Esophagus squamous epithelium (tissue), 5 donors: ENCODE data around the gene SIN3B. TPM values are rescaled to one million over a fixed set of nuclear protein-coding genes. Genes with fewer than 3 reads are reported as not detected.

ENCODE experiments used
- DNase-seq: peaks from one replicate; lab custom pipeline; 2025; lab: John Stamatoyannopoulos, UW
- H3K27ac ChIP-seq, 4 donors: fragments of 200-600 bp; sonication (generic); one replicate each; pipeline ENCODE4 v1.5.1; 2016 to 2019; ENCODE audit warnings: mild to moderate bottlenecking in 1 of 4
- H3K27me3 ChIP-seq, 4 donors: fragments of 200-600 bp; sonication (generic); 1 replicate in 3 of 4; 2 replicates in 1 of 4; pipeline versions ENCODE4 v1.5.1 to v1.6.0; 2017 to 2021; ENCODE audit warnings: antibody characterized with exemption in 1 of 4
- H3K36me3 ChIP-seq, 3 donors: fragments of 200-600 bp; sonication (generic); one replicate each; pipeline ENCODE4 v1.5.1; 2016 to 2019
- H3K4me1 ChIP-seq, 3 donors: fragments of 200-600 bp; sonication (generic); one replicate each; pipeline ENCODE4 v1.5.1; 2017 to 2019
- H3K4me3 ChIP-seq, 4 donors: fragments of 200-600 bp; sonication (generic); 1 replicate in 3 of 4; 2 replicates in 1 of 4; pipeline ENCODE4 v1.5.1; 2016 to 2019; ENCODE audit warnings: mild to moderate bottlenecking in 2 of 4, moderate library complexity in 1 of 4
- H3K9me3 ChIP-seq, 3 donors: fragments of 200-600 bp; sonication (generic); one replicate each; pipeline ENCODE4 v1.5.1; 2016 to 2019
- CTCF ChIP-seq, 6 experiments: fragments of 450-650 bp in 4 of 6; fragments of 200-600 bp in 2 of 6; sonication (generic) in 2 of 6; IDR thresholded peaks; one replicate each; pipeline ENCODE4 v1.5.1; 2016 to 2019; ENCODE audit warnings: antibody characterized with exemption in 6 of 6, mild to moderate bottlenecking in 4 of 6, moderate library complexity in 4 of 6
- POLR2A ChIP-seq, 4 donors: fragments of 450-650 bp; IDR thresholded peaks; one replicate each; pipeline ENCODE4 v1.6.1; 2017; ENCODE audit warnings: antibody characterized with exemption in 4 of 4, mild to moderate bottlenecking in 4 of 4, moderate library complexity in 3 of 4
- WGBS, 2 donors: methylation state at CpG; one replicate each; pipeline ENCODE4 v1.1.5; 2018; 5-methylcytosine and 5-hydroxymethylcytosine counted together
- intact Hi-C: fragments of 100-400 bp; cut with DNase I; formaldehyde crosslinking; loops from one replicate; pipeline ENCODE4 v1.15.0; 2022
- total RNA-seq, 4 donors: library from RNA; depleted of rRNA; stranded (reverse); fragments of >200 nt; gene quantifications; one replicate each; pipeline ENCODE4 v1.1.0, GENCODE V29; 2016
- donor health status: DM: yes; HTN: yes; CAD: no.

The SIN3B gene
- total RNA-seq, 4 donors from 2014 or later, result 11.2 to 34.7 (median 28.5) TPM

DNA sequence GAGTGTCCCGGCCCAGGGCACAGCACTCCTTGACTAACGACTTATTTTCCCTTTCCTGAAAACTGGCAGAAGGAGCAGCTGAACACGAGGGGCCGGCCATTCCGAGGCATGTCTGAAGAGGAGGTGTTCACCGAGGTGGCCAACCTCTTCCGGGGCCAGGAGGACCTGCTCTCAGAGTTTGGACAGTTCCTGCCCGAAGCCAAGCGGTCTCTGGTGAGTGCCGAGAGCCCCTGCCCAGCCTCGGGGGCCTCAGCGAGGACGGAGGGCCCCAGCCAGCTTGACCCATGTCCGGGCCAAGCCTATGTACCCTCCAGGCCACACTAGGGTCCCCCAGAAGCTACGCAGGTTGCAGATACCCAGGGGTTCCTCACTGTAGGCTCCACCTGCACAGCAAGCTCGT lies 17.7 kb downstream of the SIN3B start:
- WGBS, 2 donors, result 97% methylated on average over 6 of the region's 16 CpGs; no CpG with 5 or more reads in 1 of the 2 donors
- intact Hi-C loops, result no loop called here
- Histone ChIP-seq H3K9me3 (no peaks in the 10 kb centered on the region), H3K27ac (no peak overlapping the region), H3K4me3 (no peak overlapping the region), H3K36me3 (peaks cover 36 to 100% (median 42%) of the 10 kb centered on the region in 3 donors), H3K4me1 (no peaks in the 10 kb centered on the region), H3K27me3 (no peaks in the 10 kb centered on the region)
- DNase-seq, result no peak
- TF ChIP-seq CTCF (IDR thresholded peaks at IDR 0.05), result no peak
- no peak for TF ChIP-seq POLR2A (IDR thresholded peaks at IDR 0.05)

DNA sequence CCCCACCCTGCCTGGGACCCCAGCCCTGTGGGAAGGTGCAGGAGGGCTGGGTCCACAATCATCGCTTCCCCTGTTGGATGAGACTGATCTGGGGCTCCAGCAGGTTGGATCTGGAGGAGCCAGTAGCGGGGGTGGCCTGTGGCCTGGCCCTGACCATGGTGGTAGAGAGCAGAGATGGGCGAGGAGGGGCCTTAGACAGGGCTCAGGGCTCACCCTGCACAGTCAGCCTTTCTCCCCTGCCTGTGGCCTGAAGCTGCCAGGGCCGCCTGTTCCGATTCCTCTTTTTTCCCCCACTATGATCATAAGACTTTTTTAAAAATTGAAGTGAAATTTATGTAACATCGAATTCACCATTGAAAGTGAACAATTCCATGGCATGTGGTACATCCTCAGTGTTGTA lies 18.2 kb downstream of the SIN3B start:
- Histone ChIP-seq H3K36me3 (peaks cover 37 to 100% (median 38%) of the 10 kb centered on the region in 3 donors), H3K27ac (no peak overlapping the region), H3K4me3 (no peak overlapping the region), H3K27me3 (no peaks in the 10 kb centered on the region), H3K9me3 (no peaks in the 10 kb centered on the region), H3K4me1 (no peaks in the 10 kb centered on the region)
- TF ChIP-seq CTCF (IDR thresholded peaks at IDR 0.05), result no peak
- TF ChIP-seq POLR2A (IDR thresholded peaks at IDR 0.05), result no peak
- 84 to 96% methylated on average over 5 of the region's 6 CpGs for WGBS, 2 donors
- DNase-seq, result no peak
- intact Hi-C loops, result no loop called here

DNA sequence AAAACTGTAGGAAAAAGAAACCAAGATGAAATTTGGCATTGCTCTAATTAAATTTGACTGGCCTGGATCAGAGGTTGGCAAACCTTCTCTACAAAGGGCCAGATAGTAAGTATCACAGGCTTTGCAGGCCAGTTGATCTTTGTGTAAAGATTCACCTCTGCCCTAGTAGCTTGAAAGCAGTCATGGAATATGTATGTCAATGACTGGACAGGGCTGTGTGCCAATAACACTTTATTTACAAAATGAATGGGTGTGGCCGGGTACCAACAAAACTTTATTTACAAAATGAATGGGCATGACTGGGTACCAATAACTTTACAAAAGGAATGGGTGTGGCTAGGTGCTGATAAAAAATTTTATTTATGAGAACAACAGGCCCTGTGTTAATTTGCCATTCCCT lies 20.0 kb downstream of the SIN3B start:
- no peak overlapping the region for H3K4me3 ChIP-seq
- 75 to 95% methylated on average over 1 of the region's 1 CpG for WGBS, 2 donors

GRCh38 chr19:16850133-16850532 lies 20.9 kb downstream of the SIN3B start:
- no peaks in the 10 kb centered on the region for H3K4me1 ChIP-seq
- DNase-seq, result no peak
- peaks cover 33 to 100% (median 45%) of the 10 kb centered on the region in 3 donors for H3K36me3 ChIP-seq
- 93 to 96% methylated on average over 3 to 4 of the region's 4 CpGs for WGBS, 2 donors
- H3K27ac ChIP-seq, result no peak overlapping the region
- TF ChIP-seq CTCF (IDR thresholded peaks at IDR 0.05) (no peak), POLR2A (IDR thresholded peaks at IDR 0.05) (no peak)
- H3K4me3 ChIP-seq, result no peak overlapping the region
- intact Hi-C loops, result no loop called here
- H3K27me3 ChIP-seq, result no peaks in the 10 kb centered on the region
- no peaks in the 10 kb centered on the region for H3K9me3 ChIP-seq

More for the DNA sequence above, 20.0 kb downstream of the SIN3B start:
- Histone ChIP-seq H3K9me3 (no peaks in the 10 kb centered on the region), H3K27me3 (no peaks in the 10 kb centered on the region), H3K36me3 (peaks cover 33 to 100% (median 45%) of the 10 kb centered on the region in 3 donors), H3K27ac (no peak overlapping the region), H3K4me1 (no peaks in the 10 kb centered on the region)
- DNase-seq, result no peak
- intact Hi-C loops, result no loop called here
- TF ChIP-seq POLR2A (IDR thresholded peaks at IDR 0.05), result no peak

- Histone ChIP-seq H3K4me1 (no peaks in the 10 kb centered on the region), H3K36me3 (peaks cover 33 to 100% (median 45%) of the 10 kb centered on the region in 3 donors), H3K27ac (no peak overlapping the region), H3K27me3 (no peaks in the 10 kb centered on the region), H3K4me3 (no peak overlapping the region), H3K9me3 (no peaks in the 10 kb centered on the region)
- WGBS, 2 donors, result 100% methylated on average over 6 of the region's 33 CpGs; no CpG with 5 or more reads in 1 of the 2 donors
- intact Hi-C loops, result no loop called here
- no peak for DNase-seq
- TF ChIP-seq POLR2A (IDR thresholded peaks at IDR 0.05), result no peak
Measured at GRCh38 chr19:16851031-16851712, 22.0 kb downstream of the SIN3B start.

GRCh38 chr19:16853066-16853465 lies 23.9 kb downstream of the SIN3B start:
- no peak overlapping the region for H3K27ac ChIP-seq
- intact Hi-C loops, result no loop called here
- no peaks in the 10 kb centered on the region for H3K4me1 ChIP-seq
- TF ChIP-seq CTCF (IDR thresholded peaks at IDR 0.05) (no peak), POLR2A (IDR thresholded peaks at IDR 0.05) (no peak)
- no peaks in the 10 kb centered on the region for H3K9me3 ChIP-seq
- H3K4me3 ChIP-seq, result no peak overlapping the region
- no peaks in the 10 kb centered on the region for H3K27me3 ChIP-seq
- WGBS, 2 donors, result 91% methylated on average over 4 of the region's 7 CpGs; no CpG with 5 or more reads in 1 of the 2 donors
- peaks cover 24 to 99% (median 31%) of the 10 kb centered on the region in 3 donors for H3K36me3 ChIP-seq
- no peak for DNase-seq
